GM23338 (cell line): ENCODE results near the gene MTMR6. TPM values are rescaled to one million over a fixed set of nuclear protein-coding genes. Genes with fewer than 3 reads are reported as not detected.

Experiments used
- ATAC-seq: fragments of 200-7000 bp; cut with Tn5 transposase; 3 replicates; pipeline ENCODE4 v1.9.1; 2020
- DNase-seq: peaks from one replicate; pipeline ENCODE4 v3.0.0-alpha.2; 2015; ENCODE audit warnings: low spot score
- H2AFZ ChIP-seq: fragments of 200-600 bp; sonication (generic); 2 replicates; pipeline ENCODE4 v1.8.0; 2016; ENCODE audit warnings: antibody characterized with exemption, mild to moderate bottlenecking, moderate library complexity
- H3F3A ChIP-seq: fragments of 200-600 bp; sonication (generic); replicated peaks from 2 replicates; pipeline ENCODE4 v1.8.0; 2017; ENCODE audit warnings: antibody characterized with exemption, mixed run types, low read depth
- H3K27ac ChIP-seq: fragments of 200-600 bp; sonication (generic); 2 replicates; pipeline ENCODE4 v1.6.1; 2016; ENCODE audit warnings: low read depth
- H3K27me3 ChIP-seq: fragments of 200-600 bp; sonication (generic); 2 replicates; pipeline ENCODE4 v1.8.0; 2016; ENCODE audit warnings: mild to moderate bottlenecking, mixed run types, moderate library complexity; ENCODE audit not compliant: insufficient read depth
- H3K36me3 ChIP-seq: fragments of 200-600 bp; sonication (generic); 2 replicates; pipeline ENCODE4 v1.8.0; 2016; ENCODE audit warnings: mild to moderate bottlenecking; ENCODE audit not compliant: insufficient read depth
- H3K4me1 ChIP-seq: fragments of 200-600 bp; sonication (generic); 2 replicates; pipeline ENCODE4 v1.8.0; 2016; ENCODE audit warnings: mild to moderate bottlenecking, moderate library complexity; ENCODE audit not compliant: insufficient read depth
- H3K4me2 ChIP-seq: fragments of 200-600 bp; sonication (generic); 2 replicates; pipeline ENCODE4 v1.7.1; 2017; ENCODE audit warnings: mixed run types
- H3K4me3 ChIP-seq: fragments of 200-600 bp; sonication (generic); 2 replicates; pipeline ENCODE4 v1.6.1; 2016; ENCODE audit warnings: mixed run types
- H3K79me2 ChIP-seq: fragments of 200-600 bp; sonication (generic); replicated peaks from 2 replicates; pipeline ENCODE4 v1.8.0; 2017; ENCODE audit warnings: mild to moderate bottlenecking; ENCODE audit not compliant: insufficient read depth
- H3K9me2 ChIP-seq: fragments of 200-600 bp; sonication (generic); 2 replicates; pipeline ENCODE4 v1.8.0; 2017; ENCODE audit not compliant: insufficient read depth
- H4K20me1 ChIP-seq: fragments of 200-600 bp; sonication (generic); replicated peaks from 2 replicates; pipeline ENCODE4 v1.8.0; 2017; ENCODE audit warnings: mild to moderate bottlenecking; ENCODE audit not compliant: insufficient read depth
- H3K27ac Mint-ChIP-seq: 2 replicates; pipeline ENCODE4 v1.8.0; 2020; ENCODE audit warnings: inconsistent platforms, mild to moderate bottlenecking, moderate library complexity, mixed read lengths
- H3K27me3 Mint-ChIP-seq: 3 replicates; pipeline ENCODE4 v1.8.0; 2022; ENCODE audit warnings: low read depth, mild to moderate bottlenecking, moderate library complexity, mixed read lengths, inconsistent platforms; ENCODE audit not compliant: insufficient read depth, poor library complexity
- H3K36me3 Mint-ChIP-seq: 3 replicates; pipeline ENCODE4 v1.8.0; 2021; ENCODE audit warnings: low read depth, mild to moderate bottlenecking, inconsistent platforms, moderate library complexity, mixed read lengths
- H3K4me1 Mint-ChIP-seq: 3 replicates; pipeline ENCODE4 v1.8.0; 2020; ENCODE audit warnings: mild to moderate bottlenecking, inconsistent platforms, mixed read lengths
- H3K4me3 Mint-ChIP-seq: 3 replicates; pipeline ENCODE4 v1.8.0; 2021; ENCODE audit warnings: moderate library complexity, mild to moderate bottlenecking, inconsistent platforms, mixed read lengths
- H3K9me3 Mint-ChIP-seq: 3 replicates; pipeline ENCODE4 v1.8.0; 2020; ENCODE audit warnings: moderate library complexity, mild to moderate bottlenecking, inconsistent platforms, mixed read lengths
- CREB1 ChIP-seq: fragments of 250-450 bp; sonication (Bioruptor Pico); IDR thresholded peaks from 2 replicates; pipeline ENCODE4 v1.5.0; 2020; ENCODE audit warnings: low read depth, mild to moderate bottlenecking, moderate library complexity
- ETS1 ChIP-seq: IDR thresholded peaks from 2 replicates; pipeline ENCODE4 v1.6.1; 2016; ENCODE audit warnings: antibody characterized with exemption
- EZH2 ChIP-seq: fragments of 200-600 bp; sonication (generic); IDR thresholded peaks from one replicate; pipeline ENCODE4 v1.8.0; 2017; ENCODE audit warnings: antibody characterized with exemption, mild to moderate bottlenecking, low read depth; ENCODE audit not compliant: unreplicated experiment
- EZH2phosphoT487 ChIP-seq: fragments of 200-600 bp; sonication (generic); IDR thresholded peaks from one replicate; pipeline ENCODE4 v1.8.1; 2018; ENCODE audit warnings: antibody characterized with exemption; ENCODE audit not compliant: unreplicated experiment
- JUNB ChIP-seq: IDR thresholded peaks from one replicate; pipeline ENCODE4 v1.6.1; 2016; ENCODE audit warnings: antibody characterized with exemption; ENCODE audit not compliant: unreplicated experiment
- NANOG ChIP-seq: IDR thresholded peaks from 2 replicates; pipeline ENCODE4 v1.6.1; 2016; ENCODE audit warnings: antibody characterized with exemption, borderline replicate concordance
- POLR2AphosphoS5 ChIP-seq: IDR thresholded peaks from 2 replicates; pipeline ENCODE4 v1.6.1; 2016; ENCODE audit warnings: antibody characterized with exemption, low read depth
- REST ChIP-seq: IDR thresholded peaks from one replicate; pipeline ENCODE4 v1.6.1; 2018; ENCODE audit warnings: antibody characterized with exemption; ENCODE audit not compliant: unreplicated experiment
- STAT1 ChIP-seq: IDR thresholded peaks from one replicate; pipeline ENCODE4 v1.6.1; 2016; ENCODE audit warnings: antibody characterized with exemption; ENCODE audit not compliant: unreplicated experiment
- ZNF114 ChIP-seq: fragments of 250-450 bp; sonication (Bioruptor Pico); IDR thresholded peaks from 2 replicates; pipeline ENCODE4 v1.5.0; 2020; ENCODE audit warnings: mild to moderate bottlenecking, moderate library complexity
- ZNF331 ChIP-seq: fragments of 250-450 bp; sonication (Bioruptor Pico); IDR thresholded peaks from 2 replicates; pipeline ENCODE4 v1.5.0; 2020; ENCODE audit warnings: low read depth, mild to moderate bottlenecking, moderate library complexity
- ZNF462 ChIP-seq: fragments of 250-450 bp; sonication (Bioruptor Pico); IDR thresholded peaks from 2 replicates; pipeline ENCODE4 v1.5.0; 2020; ENCODE audit warnings: mild to moderate bottlenecking, moderate library complexity
- polyA plus RNA-seq: library from polyadenylated mRNA; unstranded; fragments of >200 nt; fragmentation: Nextera tagmentation; extraction: Ambion mirVana; gene quantifications from 2 replicates; pipeline ENCODE4 v1.2.1, GENCODE V29; 2016
- total RNA-seq: library from RNA; depleted of rRNA; stranded (reverse); fragments of >200 nt; shearing (Covaris generic); gene quantifications from 2 replicates; pipeline ENCODE4 v1.2.3, GENCODE V29; 2014
- TF ChIP-seq, protein P1 (sequence below), 2 experiments: fragments of 200-600 bp in 1 of 2; sonication (generic) in 1 of 2; conservative IDR thresholded peaks; 2 replicates each; pipeline versions ENCODE4 v1.5.1 to v1.6.1; 2016 to 2017; ENCODE audit warnings: antibody characterized with exemption in 2 of 2, low read depth in 2 of 2, mild to moderate bottlenecking in 2 of 2, moderate library complexity in 1 of 2

The MTMR6 gene
- total and polyA plus RNA-seq, 2 experiments from 2014 or later = 4.6 to 9.5 TPM

GRCh38 chr13:25203127-25203740 is 84.1 kb downstream of the MTMR6 start:
- Histone ChIP-seq H3F3A (no peaks in the 10 kb centered on the region), H3K36me3 (no peaks in the 10 kb centered on the region), H3K4me2 (no peak overlapping the region), H3K79me2 (no peaks in the 10 kb centered on the region), H2AFZ (peak overlapping the region; percentile 94), H3K27me3 (no peaks in the 10 kb centered on the region), H3K9me2 (no peaks in the 10 kb centered on the region; the same call in 1 of the 2 replicates), H3K4me1 (no peaks in the 10 kb centered on the region; the same call in none of the 2 replicates), H3K27ac (no peak overlapping the region), H3K4me3 (no peak overlapping the region), H4K20me1 (no peaks in the 10 kb centered on the region)
- Mint-ChIP-seq H3K4me3 (no peak overlapping the region), H3K36me3 (no peaks in the 10 kb centered on the region; the same call in 2 of the 3 replicates), H3K27ac (no peak overlapping the region), H3K9me3 (peaks cover 2% of the 10 kb centered on the region; the same call in 1 of the 3 replicates), H3K27me3 (no peaks in the 10 kb centered on the region), H3K4me1 (peaks cover 15% of the 10 kb centered on the region; the same call in 2 of the 3 replicates)
- TF ChIP-seq STAT1 (no peak), REST (no peak), ZNF462 (CRISPR knock-in tag) (no peak), ETS1 (no peak), ZNF114 (CRISPR knock-in tag) (no peak), EZH2phosphoT487 (no peak), CREB1 (CRISPR knock-in tag) (no peak), NANOG (no peak), EZH2 (no peak), JUNB (no peak), POLR2AphosphoS5 (no peak), ZNF331 (CRISPR knock-in tag) (no peak)
- TF ChIP-seq, protein P1, sequence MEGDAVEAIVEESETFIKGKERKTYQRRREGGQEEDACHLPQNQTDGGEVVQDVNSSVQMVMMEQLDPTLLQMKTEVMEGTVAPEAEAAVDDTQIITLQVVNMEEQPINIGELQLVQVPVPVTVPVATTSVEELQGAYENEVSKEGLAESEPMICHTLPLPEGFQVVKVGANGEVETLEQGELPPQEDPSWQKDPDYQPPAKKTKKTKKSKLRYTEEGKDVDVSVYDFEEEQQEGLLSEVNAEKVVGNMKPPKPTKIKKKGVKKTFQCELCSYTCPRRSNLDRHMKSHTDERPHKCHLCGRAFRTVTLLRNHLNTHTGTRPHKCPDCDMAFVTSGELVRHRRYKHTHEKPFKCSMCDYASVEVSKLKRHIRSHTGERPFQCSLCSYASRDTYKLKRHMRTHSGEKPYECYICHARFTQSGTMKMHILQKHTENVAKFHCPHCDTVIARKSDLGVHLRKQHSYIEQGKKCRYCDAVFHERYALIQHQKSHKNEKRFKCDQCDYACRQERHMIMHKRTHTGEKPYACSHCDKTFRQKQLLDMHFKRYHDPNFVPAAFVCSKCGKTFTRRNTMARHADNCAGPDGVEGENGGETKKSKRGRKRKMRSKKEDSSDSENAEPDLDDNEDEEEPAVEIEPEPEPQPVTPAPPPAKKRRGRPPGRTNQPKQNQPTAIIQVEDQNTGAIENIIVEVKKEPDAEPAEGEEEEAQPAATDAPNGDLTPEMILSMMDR (conservative IDR thresholded peaks at IDR 0.05; ENCODE audit: low read depth in 2 of 2) = no peak
- ATAC-seq (peak; percentile 60), DNase-seq (peak; percentile 15)
